Muscle of arm (tissue), 12 donors: ENCODE measurements around the gene STOML1. TPM values are rescaled to one million over a fixed set of nuclear protein-coding genes. Genes with fewer than 3 reads are reported as not detected.
"Not testable (repeated sequence)": the region's sequence is repeated elsewhere in the genome, so short reads cannot be mapped to it uniquely, and the experiment has no call there.

ENCODE experiments used
- DNase-seq: peaks from one replicate; pipeline ENCODE4 v3.0.0-alpha.2; 2013
- polyA plus RNA-seq, 12 donors: library from polyadenylated mRNA; unstranded; fragments of 120-200 nt; gene quantifications; one replicate each; pipeline ENCODE4 v1.2.1, GENCODE V29; 2013; ENCODE audit not compliant: insufficient read length in 12 of 12

Gene STOML1
- polyA plus RNA-seq, 12 donors = 15.4 to 46.2 (median 27.4) TPM; not detected in 1

- no peak for DNase-seq
Observed at GRCh38 chr15:73949496-73949895, 42.6 kb downstream of the STOML1 start.

DNA sequence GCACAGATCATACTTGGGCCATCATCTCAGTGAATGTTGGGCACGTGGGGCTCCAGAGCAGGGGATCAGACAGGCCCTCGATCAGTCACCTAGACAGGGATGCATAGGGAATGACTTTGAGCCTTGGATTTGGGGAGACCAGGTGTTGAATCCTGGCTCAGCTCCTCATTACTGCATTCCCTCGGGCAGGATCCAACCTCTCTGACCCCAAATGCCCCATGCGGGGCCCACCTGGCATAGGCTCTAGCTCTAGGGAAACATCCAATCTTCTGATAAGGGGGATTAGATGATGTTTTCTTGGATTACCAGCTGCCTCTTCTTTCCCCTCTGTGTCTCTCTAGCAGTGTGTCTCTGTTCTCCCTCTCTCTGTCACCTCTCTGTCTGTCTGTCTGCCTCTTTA lies 43.1 kb downstream of the STOML1 start:
- no peak for DNase-seq

- no peak for DNase-seq
Observed at GRCh38 chr15:73948396-73948795, 43.7 kb downstream of the STOML1 start.

DNA sequence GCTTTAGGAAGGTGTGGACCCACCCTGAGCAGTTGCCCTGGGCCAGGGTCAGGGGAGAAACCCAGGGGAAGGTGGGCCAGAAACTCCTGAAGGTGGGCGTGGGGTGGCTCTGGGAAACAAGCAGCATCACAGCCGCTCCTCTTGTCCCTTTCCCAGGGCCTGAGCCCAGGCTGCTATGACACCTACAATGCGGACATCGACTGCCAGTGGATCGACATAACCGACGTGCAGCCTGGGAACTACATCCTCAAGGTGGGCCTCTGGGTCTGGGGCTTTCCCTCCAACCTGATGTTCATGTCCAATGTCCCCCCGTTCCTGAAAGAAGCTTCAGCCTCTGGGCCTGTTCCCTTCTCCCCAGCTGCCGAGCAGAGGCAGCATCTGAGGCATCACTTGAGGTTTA lies 44.4 kb downstream of the STOML1 start:
- no peak for DNase-seq

GRCh38 chr15:73946795-73947370 lies 45.2 kb downstream of the STOML1 start:
- DNase-seq = no peak

- no peak for DNase-seq
Observed at GRCh38 chr15:73946046-73946721, 45.9 kb downstream of the STOML1 start.

DNA sequence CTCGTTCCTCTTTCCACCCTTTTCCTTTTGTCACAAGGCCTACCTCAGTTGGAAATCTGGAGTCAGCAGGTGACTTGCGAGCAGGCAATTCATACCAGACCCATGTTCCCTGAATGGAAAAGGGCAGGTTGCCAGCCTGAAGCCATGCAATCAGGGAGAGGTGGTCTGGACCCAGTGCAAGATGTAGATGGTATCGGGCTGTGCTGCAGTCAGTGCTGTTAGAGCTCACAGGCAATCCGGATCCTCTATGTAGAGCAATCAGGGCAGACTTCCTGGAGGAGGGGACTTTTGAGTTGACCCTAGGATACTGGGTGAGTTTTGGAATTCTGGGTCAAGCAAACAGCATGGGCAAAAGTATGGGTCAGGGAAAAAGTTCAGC lies 47.0 kb downstream of the STOML1 start:
- DNase-seq = no peak

- no peak for DNase-seq
Observed at GRCh38 chr15:73944161-73945129, 47.6 kb downstream of the STOML1 start.

- DNase-seq = no peak
Observed at GRCh38 chr15:73942751-73943270, 49.3 kb downstream of the STOML1 start.

DNA sequence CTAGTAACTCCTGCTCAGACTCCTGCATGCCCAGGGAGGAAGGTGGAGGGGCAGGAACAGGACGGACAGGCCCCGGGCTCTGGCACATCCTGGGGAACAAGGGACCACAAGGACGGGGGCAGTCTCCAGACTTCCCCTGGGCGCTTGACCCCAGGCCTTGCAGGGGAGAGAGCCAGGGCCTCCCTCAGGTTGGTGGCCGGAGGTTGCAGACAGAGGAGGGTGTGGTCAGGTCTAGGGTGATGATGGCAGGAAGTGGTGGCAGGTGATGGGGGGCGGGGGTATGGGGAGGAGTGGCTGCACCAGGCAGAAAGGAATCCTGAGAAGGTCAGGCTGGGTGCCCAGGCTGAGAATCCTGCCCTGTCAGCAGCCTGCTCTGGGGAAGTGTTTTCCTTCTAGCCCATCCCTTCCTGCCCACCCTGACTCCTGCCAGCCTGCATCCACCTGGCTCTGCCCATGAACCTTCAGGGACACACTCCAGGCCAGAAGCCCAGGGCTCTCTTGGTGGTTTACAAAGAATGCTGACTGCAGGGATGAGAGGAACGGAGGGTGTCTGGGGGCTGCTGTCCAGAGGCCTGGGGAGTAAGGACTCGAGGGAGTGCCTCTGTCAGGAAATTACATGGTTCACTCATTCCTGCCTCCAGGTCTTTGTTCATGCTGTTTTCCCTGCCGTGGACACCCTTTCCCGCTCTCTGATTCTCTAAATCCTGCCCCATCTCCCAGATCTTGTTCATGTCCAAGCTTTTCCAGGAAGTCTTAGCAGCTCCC lies 50.0 kb downstream of the STOML1 start:
- DNase-seq = no peak

GRCh38 chr15:73941449-73941848 lies 50.6 kb downstream of the STOML1 start:
- DNase-seq = no peak

DNA sequence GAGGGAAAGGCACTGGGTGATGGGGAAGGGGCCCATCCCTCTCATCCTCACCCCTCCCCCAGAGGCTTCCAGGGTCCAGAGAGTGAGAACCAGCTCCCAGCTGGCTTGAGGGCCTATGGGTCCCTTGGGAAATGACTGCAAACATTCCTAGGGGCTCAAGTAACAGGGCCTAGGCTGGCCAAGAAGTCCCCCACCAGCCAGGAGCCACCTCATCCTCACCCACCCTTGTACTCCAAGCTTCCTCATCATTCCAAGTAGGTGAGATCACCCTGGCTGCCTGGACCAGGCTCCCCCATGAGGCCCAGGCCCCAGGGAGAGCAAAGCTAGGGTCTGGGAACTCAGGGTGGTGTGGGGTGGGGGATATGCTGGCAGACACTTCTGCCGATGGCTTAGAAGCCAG lies 51.1 kb downstream of the STOML1 start:
- no peak for DNase-seq

DNA sequence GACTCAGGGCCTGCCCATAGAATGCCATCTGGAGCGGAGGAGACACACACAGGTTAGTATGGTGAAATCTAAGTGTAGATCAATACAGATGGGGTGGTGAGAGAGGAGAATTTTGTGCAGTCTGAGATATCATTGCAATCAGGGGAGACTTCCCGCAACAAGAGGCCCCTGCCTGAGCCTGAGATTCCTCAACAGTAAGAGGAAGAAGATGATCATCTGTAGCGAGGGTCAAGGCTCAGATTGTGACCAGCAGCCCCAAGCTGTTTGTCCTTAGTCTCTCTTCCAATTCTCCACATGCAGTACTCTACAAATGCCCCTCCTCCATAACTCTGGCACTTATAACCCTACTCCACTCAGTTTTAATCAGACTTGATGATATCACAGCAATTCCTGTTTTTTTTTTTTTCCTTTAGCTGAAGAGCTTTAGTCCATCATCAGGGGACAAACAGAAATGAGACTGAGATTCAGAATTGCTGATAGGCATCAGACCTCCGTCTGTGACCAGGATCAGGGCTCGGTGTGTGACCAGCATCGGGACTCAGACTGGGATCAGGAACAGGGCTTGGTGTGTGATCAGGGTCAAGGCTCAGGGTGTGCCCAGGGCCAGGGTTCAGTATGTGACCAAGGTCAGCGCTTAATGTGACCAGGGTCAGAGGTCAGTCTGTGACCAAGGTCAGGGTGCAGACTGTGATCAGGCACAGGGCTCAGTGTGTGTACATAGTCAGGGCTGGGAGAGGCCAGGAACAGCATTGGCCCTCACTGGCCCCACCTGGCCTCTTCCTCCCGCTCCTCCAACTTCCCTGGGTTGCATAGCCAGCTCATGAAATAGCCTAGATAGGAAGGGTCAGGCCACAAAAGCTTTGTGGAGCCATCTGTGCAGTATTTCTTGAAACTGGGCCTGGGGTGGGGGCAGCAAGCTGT lies 51.8 kb downstream of the STOML1 start:
- no peak for DNase-seq

GRCh38 chr15:73939138-73939537 lies 53.0 kb downstream of the STOML1 start:
- DNase-seq = no peak

DNA sequence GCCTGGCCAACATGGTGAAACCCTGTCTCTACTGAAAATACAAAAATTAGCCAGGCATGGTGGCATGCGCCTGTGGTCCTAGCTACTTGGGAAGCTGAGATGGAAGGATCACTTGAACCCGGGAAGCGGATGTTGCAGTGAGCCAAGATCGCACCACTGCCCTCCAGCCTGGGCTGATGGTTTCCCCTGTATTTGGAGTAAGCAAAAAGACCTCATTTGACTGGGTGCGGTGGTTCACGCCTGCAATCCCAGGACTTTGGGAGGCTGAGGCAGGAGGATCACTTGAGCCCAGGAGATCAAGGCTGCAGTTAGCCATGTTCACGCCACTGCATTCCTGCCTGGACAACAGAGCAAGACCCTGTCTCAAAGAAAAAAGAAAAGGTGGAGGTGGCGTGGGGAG lies 53.6 kb downstream of the STOML1 start:
- DNase-seq = not testable (repeated sequence)

GRCh38 chr15:73937726-73938125 lies 54.4 kb downstream of the STOML1 start:
- DNase-seq = no peak

GRCh38 chr15:73937296-73937695 lies 54.8 kb downstream of the STOML1 start:
- DNase-seq = no peak

DNA sequence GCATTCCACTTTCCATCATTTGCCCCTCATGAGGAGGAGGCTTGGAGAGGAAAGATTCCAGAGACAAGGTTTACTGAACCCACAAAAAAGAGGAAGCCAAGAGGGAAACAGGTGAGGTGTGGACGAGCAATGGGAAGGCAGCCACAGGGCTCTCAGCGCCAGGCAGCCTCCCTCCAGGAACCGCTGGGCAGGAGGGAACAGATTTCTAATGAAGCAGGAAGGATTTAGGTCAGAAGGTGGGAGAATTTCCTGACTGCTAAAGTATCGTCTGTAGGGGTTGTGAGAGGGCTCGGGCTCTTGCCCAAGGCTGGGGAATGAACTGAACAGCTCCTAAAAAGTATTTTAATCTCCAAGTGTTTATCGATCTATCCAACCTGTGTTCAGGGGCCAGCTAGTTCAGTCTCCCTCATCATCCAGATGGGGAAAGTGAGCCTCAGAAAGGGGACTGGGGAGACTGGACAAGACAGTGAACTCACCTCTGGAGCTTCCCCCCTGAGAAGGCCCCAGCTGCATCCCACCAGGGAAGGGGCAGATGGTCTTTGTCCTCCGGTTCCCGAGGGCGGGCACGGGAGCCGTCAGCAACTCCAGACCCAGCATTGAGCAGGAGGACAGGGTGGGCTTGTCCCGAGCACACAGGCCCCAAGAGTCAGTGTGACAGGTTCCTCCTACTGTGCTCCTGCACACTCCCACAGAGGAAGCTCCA lies 55.4 kb downstream of the STOML1 start:
- no peak for DNase-seq

- DNase-seq = no peak
Observed at GRCh38 chr15:73936181-73936580, 55.9 kb downstream of the STOML1 start.

- DNase-seq = no peak
Observed at GRCh38 chr15:73935547-73935946, 56.5 kb downstream of the STOML1 start.
